ENCODE data around the gene PROS1.
A peak's percentile ranks its signal among the peaks of the same experiment; 100 is the strongest.

The PROS1 gene

GRCh38 chr3:93973131-93974126 lies at the start of gene PROS1:
TSS of gene PROS1 (minus strand) at chr3:93973896. CDS start at chr3:93973749, 147 bp downstream.
- DNase-seq, result peak; percentile 66

- peak; percentile 2 for DNase-seq
Measured at GRCh38 chr3:94020293-94020692, 46.6 kb upstream of the PROS1 start.

DNA sequence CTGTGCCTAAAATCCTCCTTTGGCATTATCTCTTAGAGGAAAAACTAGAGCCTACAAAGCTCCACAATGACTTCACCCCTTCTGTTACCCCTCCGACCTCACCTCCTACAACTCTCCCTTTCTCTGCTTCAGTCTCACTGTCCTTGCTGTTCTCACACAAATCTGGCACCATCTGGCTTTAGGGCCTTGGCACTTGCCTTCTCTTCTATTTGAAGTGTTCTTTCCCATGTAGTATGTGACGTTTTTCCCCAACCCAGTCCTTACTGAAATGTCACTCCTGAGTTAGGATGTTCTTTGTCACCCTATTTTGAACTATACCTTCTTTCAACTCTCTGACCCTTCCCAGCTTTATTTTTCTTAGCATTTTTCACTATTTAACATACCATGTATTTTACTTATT lies 46.0 kb upstream of the PROS1 start:
- no peak for DNase-seq

DNA sequence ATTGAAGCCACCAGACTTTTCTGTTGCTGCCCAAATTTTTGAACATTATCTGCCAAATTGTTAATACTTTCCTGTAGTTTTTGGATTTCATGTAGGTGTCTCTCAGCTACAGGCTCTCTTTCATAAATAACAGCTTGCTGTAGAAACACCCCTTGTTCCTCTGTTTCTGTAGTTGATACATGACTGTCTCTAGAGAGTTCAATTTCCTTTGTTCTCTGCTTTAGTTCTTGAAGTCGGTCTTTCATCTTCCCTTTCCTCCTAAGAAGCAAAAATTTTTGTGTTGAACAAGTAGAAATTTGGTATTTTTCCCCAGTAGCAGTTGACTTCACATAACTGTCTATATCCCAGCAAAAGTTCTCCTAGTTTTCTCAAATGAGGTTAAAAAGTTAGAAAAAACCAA lies 41.3 kb upstream of the PROS1 start:
- DNase-seq, result no peak

GRCh38 chr3:94012185-94012584 lies 38.5 kb upstream of the PROS1 start:
- no peak for DNase-seq

DNA sequence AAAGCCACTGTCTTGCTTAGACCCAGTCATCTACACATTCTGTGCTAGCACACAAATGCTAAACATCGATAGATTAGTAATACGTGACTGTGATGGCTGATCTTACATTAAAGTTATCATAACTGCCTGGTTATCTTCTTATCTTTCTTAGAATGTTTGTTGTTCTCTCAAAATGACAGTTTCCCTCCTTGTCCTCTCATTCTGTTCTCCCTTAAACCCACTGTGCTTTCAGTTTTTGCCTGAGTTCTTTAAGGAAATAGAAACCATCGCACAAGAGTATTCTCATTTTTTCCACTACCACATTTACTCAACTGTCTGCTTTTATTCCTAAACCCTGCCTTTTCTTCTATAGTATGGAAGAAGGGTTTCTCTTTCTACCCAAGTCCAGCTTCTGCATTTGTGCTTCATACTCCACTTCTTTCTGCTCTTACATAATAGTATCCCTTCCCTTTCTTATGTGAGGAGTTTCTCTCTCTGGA lies 37.6 kb upstream of the PROS1 start:
- no peak for DNase-seq

DNA sequence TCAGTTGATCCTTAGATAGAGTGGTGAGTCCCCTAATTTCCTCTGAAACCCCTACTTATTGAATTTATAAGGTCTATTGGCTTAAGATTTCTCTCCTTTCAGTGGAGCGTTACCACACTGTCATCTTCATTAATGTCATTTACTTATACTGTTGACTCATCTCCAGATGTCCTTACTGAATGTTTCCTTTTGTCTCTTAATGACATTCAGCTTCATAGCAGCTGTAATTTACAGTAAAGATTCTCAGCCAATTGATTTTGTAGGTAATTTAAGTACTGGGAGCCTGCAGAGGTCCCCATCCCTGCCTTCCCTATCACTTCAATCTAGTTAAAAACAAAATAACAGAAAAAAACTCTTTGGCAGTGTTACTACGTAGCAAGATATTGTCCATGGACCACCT lies 35.9 kb upstream of the PROS1 start:
- peak; percentile 4 for DNase-seq

GRCh38 chr3:94008253-94008652 lies 34.6 kb upstream of the PROS1 start:
- DNase-seq, result no peak

DNA sequence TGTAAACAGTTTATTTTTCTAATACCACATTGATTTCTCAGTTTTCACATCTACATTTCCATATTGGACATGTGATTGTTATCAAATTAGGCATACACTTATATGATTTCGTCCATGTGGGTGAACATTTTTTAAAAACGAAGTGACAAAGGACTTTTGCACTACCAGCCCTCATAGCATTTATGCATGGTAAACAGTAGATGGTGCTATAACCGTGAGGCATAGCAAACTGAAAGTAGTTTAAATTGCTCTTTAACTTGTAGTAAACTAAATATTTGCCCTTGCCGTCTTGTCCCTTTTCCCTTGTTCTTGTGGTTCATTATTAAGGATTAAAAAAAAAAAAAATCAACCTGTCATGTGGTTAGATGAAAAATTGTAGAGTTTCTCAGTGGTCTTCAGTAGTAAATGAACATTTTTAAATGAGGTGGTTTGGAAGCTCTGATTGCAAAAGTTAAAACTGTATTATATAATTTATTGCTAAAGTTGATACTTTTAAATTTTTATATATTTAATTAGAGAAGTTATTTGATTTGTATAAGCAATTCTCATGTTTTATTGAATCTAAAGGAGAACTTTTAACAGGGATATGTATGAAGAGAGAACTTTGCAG lies 30.7 kb upstream of the PROS1 start:
- DNase-seq, result peak; percentile 54

- no peak for DNase-seq
Measured at GRCh38 chr3:94001827-94002495, 28.3 kb upstream of the PROS1 start.

DNA sequence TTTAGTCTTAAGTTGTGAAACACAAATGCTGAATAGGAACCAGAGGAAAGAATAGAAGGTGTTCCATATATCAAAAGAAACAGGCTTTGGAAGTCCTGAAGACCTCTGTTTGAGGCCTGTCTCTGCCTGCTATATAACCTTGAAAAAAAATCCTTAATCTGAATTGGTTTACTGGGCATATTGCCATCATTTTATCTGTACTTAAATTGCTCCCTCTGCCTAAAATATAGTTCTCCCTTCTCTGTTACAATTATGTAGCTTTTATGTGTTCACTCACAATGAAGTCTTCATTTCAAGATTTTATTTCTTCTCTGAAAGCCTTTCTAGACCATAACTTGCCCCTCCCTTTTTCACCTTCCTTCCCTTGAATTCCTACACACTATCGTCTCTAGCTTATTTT lies 27.5 kb upstream of the PROS1 start:
- DNase-seq, result peak; percentile 26

- DNase-seq, result no peak
Measured at GRCh38 chr3:93994056-93994455, 20.4 kb upstream of the PROS1 start.

- no peak for DNase-seq
Measured at GRCh38 chr3:93992207-93992606, 18.5 kb upstream of the PROS1 start.

DNA sequence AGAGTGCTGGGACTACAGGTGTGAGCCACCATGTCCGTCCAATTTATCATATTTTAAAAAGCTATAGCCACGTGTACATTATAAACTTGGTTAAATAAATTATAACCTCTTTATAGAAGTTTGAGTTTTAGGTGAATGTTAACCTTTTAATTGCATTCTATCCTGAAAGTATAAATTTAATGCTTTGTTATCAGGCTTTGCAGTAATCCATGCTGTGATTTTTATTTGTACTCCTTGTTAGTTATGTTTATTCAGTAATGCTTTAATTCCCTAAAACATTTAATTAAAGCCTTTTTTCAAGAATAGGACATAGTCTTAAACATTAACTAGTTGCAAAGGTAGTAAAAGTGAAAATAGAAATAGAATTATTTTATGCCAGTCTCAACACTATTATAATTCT lies 17.9 kb upstream of the PROS1 start:
- no peak for DNase-seq

GRCh38 chr3:93989241-93989640 lies 15.5 kb upstream of the PROS1 start:
- no peak for DNase-seq

DNA sequence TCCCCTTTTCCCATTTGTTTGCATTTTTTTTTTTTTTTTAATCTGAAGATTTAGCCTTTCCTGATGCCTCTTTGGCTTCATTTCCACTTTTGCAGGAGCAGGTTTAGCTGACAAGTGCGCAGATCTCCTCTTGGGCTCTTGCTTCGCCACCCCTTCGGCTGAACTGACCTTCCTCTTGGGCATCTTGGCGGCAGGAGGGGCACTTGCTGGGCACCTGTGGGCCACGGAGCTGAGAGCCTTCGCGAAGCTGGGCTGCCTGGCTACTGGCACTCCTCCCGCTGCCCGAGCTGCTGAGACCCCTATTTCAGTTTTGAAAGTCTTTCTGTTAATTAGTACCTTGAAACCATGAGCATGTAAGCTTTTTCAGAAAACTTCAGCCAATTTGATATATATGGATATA lies 15.1 kb upstream of the PROS1 start:
- DNase-seq, result no peak

DNA sequence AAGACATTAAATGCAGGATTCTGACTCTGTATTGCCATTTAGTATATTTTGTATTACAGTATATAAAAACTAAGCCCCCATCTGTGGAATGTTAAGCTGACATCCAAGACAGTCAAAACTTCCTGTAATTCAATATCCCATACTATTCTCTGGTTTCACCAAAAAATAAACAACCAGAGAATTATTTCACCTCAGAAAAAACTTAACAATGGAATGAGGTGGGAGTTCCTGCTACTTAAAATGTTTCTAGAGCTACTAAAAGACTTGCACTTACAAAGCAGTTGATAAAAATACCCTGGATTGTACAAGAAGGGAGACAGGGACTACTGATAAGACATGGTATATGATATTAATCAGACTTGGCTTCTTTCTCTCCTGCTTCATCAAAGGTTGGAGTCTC lies 14.6 kb upstream of the PROS1 start:
- no peak for DNase-seq

GRCh38 chr3:93984618-93985017 lies 10.9 kb upstream of the PROS1 start:
- no peak for DNase-seq

- DNase-seq, result no peak
Measured at GRCh38 chr3:93983408-93983807, 9.7 kb upstream of the PROS1 start.

DNA sequence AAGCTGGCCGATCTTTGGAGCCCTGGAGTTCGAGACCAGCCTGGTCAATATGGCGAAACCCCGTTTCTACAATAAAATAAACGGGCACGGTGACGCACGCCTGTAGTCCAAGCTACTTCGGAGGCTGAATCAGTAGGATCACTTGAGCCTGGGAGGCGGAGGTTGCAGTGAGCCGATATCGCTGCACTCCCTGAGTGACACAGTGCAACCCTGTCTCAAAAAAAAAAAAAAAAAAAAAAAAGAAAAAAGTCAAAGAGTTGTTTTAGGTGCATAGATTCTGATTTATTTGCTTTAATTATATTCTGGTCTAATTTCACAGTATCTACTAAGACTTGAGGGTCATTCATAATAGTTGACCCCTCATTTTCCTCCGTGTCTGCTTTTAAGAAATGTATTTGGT lies 8.0 kb upstream of the PROS1 start:
- DNase-seq, result no peak

DNA sequence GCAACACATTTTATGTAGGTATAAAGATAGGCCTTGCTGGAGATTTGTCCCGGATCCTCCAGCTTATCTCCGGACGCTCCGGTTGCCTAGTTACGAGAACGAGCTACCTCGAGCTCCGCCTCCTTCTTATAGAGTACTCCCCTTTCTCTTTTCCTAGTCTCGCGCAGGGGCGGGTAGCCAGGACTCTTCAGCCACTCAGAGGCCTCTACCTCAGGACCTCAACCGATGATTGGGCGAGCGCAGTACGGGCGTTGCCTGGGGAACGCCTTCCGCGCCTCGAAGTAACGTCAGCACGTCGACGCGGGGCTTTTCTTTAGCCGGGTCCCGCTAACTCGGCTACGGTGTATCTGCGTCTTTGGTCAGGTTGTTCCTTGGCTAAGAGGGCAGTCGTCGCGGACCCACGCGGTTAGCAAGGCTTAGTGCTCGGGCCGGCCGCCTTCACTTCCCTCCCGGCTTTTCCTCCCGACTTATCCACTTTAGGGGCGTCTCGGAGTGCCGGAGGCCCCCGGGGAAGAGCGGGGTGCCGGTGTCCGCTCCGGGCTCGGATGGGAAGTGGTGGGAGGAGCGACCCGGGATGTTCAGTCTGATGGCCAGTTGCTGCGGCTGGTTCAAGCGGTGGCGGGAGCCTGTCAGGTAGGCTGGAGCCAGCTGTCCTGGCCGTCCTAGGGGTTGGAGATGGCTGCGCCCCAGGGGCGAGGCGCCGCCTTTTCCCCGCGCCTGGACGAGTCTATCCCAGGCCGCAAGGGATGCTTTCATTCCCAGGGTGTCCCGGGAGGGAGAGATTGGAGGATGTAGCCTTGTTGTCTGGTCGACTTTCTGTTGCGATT lies 6.4 kb upstream of the PROS1 start, which contains the start of gene ARL13B:
Gene ARL13B, plus strand, starts transcription at position 306 of the 827 bp plus-strand sequence. Its CDS starts 269 bp downstream, at position 575.
- peak; percentile 99 for DNase-seq

DNA sequence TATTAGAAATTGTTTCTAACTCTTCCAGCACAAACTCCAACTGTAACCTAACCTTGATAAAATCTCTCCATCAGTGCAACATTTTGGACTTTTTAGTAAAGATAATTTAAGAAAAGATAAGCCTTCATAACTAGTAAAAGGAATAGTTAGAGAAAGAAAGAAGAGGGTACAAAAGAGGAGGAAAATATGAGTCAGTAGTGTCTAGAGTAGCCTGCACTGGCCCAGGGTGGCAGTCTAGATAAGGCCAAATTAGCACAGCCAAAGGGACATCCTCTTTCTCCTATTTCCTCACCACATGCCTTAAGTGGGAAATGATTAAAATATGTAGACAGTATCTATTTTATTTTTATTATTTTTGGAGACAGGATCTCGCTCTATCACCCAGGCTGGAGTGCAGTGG lies 3.7 kb downstream of the PROS1 start:
- no peak for DNase-seq

DNA sequence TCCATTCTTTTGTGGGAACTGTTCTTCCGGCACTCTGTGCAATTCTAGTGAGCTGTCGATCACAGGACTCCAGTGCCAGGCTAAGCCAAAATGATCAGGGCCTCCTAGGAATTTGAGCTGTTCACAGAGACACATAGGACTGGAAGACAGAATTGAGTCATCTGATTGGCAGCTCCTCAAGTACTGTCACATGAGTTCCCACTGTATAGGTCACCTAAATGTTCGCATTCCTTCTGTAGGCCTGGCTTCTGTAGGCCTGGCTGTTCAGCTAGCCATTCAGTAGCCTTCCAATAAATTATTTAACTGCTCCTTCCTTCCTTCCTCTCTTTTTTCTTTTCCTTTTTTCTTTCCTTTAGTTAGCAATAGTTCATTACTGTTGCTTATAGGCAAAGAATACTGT lies 4.3 kb downstream of the PROS1 start:
- no peak for DNase-seq
